OCI-LY1 (cell line): Measurements from ENCODE around the gene FCN1.

Source experiments
- H2AFZ ChIP-seq: fragments of 200-600 bp; sonication (generic), shearing (Covaris generic); 2 replicates; pipeline ENCODE4 v1.6.0; 2014; ENCODE audit warnings: antibody characterized with exemption, mild to moderate bottlenecking, low read length
- H3F3A ChIP-seq: fragments of 200-600 bp; sonication (generic), shearing (Covaris generic); 2 replicates; pipeline ENCODE4 v1.6.0; 2014; ENCODE audit warnings: mild to moderate bottlenecking, antibody characterized with exemption, low read length, moderate library complexity; ENCODE audit not compliant: insufficient read depth
- H3K27ac ChIP-seq: fragments of 200-600 bp; sonication (generic); 2 replicates; pipeline ENCODE4 v1.5.1; 2014; ENCODE audit warnings: low read length, mixed run types, mild to moderate bottlenecking, low read depth; ENCODE audit not compliant: poor library complexity, severe bottlenecking
- H3K27me3 ChIP-seq: fragments of 200-600 bp; sonication (generic); 2 replicates; pipeline ENCODE4 v1.6.0; 2014; ENCODE audit warnings: antibody characterized with exemption, mild to moderate bottlenecking, low read length, moderate library complexity; ENCODE audit not compliant: insufficient read depth
- H3K36me3 ChIP-seq: fragments of 200-600 bp; sonication (generic); 2 replicates; pipeline ENCODE4 v1.6.1; 2014; ENCODE audit warnings: mild to moderate bottlenecking, antibody characterized with exemption, low read length, moderate library complexity, mixed read lengths; ENCODE audit not compliant: insufficient read depth
- H3K4me1 ChIP-seq: fragments of 200-600 bp; sonication (generic); 2 replicates; pipeline ENCODE4 v1.5.1; 2014; ENCODE audit warnings: mild to moderate bottlenecking, low read length, moderate library complexity; ENCODE audit not compliant: insufficient read depth, severe bottlenecking
- H3K4me2 ChIP-seq: fragments of 200-600 bp; sonication (generic), shearing (Covaris generic); 2 replicates; pipeline ENCODE4 v1.6.1; 2014; ENCODE audit warnings: low read length
- H3K4me3 ChIP-seq: fragments of 200-600 bp; sonication (generic); 2 replicates; pipeline ENCODE4 v1.5.1; 2014; ENCODE audit warnings: low read length, low read depth, mild to moderate bottlenecking, mixed read lengths; ENCODE audit not compliant: poor library complexity, severe bottlenecking
- H3K79me2 ChIP-seq: fragments of 200-600 bp; shearing (Covaris generic); 2 replicates; pipeline ENCODE4 v1.6.1; 2016; ENCODE audit warnings: mixed run types, low read length, mixed read lengths; ENCODE audit not compliant: insufficient read depth
- H3K9ac ChIP-seq: fragments of 200-600 bp; sonication (generic), shearing (Covaris generic); 2 replicates; pipeline ENCODE4 v1.6.1; 2014; ENCODE audit warnings: mild to moderate bottlenecking, low read length, mixed read lengths
- H3K9me2 ChIP-seq: fragments of 200-600 bp; sonication (generic), shearing (Covaris generic); 2 replicates; pipeline ENCODE4 v1.6.1; 2014; ENCODE audit warnings: low read depth, mild to moderate bottlenecking, low read length, mixed read lengths
- H3K9me3 ChIP-seq: fragments of 200-600 bp; shearing (Covaris generic); 2 replicates; pipeline ENCODE4 v1.6.1; 2014; ENCODE audit warnings: low read length, mixed read lengths
- H4K20me1 ChIP-seq: fragments of 200-600 bp; sonication (generic), shearing (Covaris generic); 2 replicates; pipeline ENCODE4 v1.6.0; 2016; ENCODE audit warnings: mild to moderate bottlenecking, low read length; ENCODE audit not compliant: insufficient read depth
- CTCF ChIP-seq: fragments of 200-600 bp; sonication (generic), shearing (Covaris generic); IDR thresholded peaks from 2 replicates; pipeline ENCODE4 v1.5.1; 2017; ENCODE audit warnings: mild to moderate bottlenecking, antibody characterized with exemption, low read length, moderate library complexity, mixed read lengths
- EZH2 ChIP-seq: fragments of 200-600 bp; sonication (generic), shearing (Covaris generic); IDR thresholded peaks from 2 replicates; pipeline ENCODE4 v1.8.0; 2017; ENCODE audit warnings: borderline replicate concordance, mixed run types, mild to moderate bottlenecking, antibody characterized with exemption, low read length, moderate library complexity, mixed read lengths

Gene FCN1

DNA sequence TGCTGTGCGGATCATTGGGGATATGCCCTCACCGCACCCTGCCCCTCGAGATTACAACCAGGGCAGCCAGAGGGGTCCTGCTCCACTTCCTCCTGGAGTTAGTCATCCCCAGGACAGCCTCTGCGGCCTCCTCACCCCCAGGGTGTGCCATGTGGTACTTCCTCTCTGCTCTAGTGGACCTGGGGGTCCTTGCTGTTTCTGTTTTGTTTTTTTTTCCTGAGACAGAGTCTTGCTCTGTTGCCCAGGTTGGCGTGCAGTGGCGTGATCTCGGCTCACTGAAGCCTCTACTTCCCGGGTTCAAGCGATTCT is 5.2 kb upstream of the FCN1 start:
- no peaks in the 10 kb centered on the region for H3K79me2 ChIP-seq
- no peaks in the 10 kb centered on the region for H3F3A ChIP-seq
- H3K27me3 ChIP-seq, result no peaks in the 10 kb centered on the region; the same call in 1 of the 2 replicates
- no peak overlapping the region for H3K9ac ChIP-seq
- H4K20me1 ChIP-seq, result no peaks in the 10 kb centered on the region
- H3K4me1 ChIP-seq, result no peaks in the 10 kb centered on the region
- no peaks in the 10 kb centered on the region for H3K9me2 ChIP-seq
- no peak overlapping the region for H2AFZ ChIP-seq
- no peak for TF ChIP-seq CTCF
- TF ChIP-seq EZH2, result no peak
- no peak overlapping the region for H3K4me2 ChIP-seq
- H3K9me3 ChIP-seq, result peaks cover 11% of the 10 kb centered on the region
- H3K36me3 ChIP-seq, result peaks cover 7% of the 10 kb centered on the region; the same call in 1 of the 2 replicates
- no peak overlapping the region for H3K4me3 ChIP-seq
- no peak overlapping the region for H3K27ac ChIP-seq

GRCh38 chr9:134922066-134922931 is 4.6 kb upstream of the FCN1 start:
- Histone ChIP-seq H3K9me3 (peaks cover 11% of the 10 kb centered on the region), H3K4me1 (peaks cover 3% of the 10 kb centered on the region), H3K4me3 (no peak overlapping the region), H3K36me3 (peaks cover 7% of the 10 kb centered on the region; the same call in 1 of the 2 replicates), H2AFZ (no peak overlapping the region), H3K9ac (no peak overlapping the region), H3K79me2 (no peaks in the 10 kb centered on the region), H3F3A (no peaks in the 10 kb centered on the region), H4K20me1 (no peaks in the 10 kb centered on the region), H3K9me2 (no peaks in the 10 kb centered on the region), H3K4me2 (no peak overlapping the region), H3K27me3 (no peaks in the 10 kb centered on the region; the same call in 1 of the 2 replicates), H3K27ac (no peak overlapping the region)
- no peak for TF ChIP-seq EZH2
- TF ChIP-seq CTCF, result no peak

DNA sequence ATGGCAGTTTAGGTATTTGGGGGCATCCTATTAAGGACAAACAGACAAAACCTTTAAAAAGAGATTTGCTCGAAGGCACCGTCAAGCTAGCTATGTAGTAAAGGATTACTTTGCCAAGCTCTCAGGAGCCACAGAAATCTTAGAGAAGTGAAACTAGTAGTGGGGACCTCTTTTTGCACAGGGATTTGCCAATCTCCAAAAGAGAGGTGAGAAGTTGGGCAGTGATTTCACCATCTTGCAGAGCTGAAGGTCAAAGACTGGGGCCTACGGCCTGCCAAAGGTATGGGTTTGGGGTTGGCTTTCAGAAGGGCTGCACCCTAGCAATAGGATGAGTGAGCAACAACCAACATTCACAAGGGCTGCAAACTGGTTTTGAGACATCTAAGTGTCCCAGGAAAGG is 1.6 kb upstream of the FCN1 start:
- no peak overlapping the region for H2AFZ ChIP-seq
- H3K9me2 ChIP-seq, result no peaks in the 10 kb centered on the region
- H3K4me2 ChIP-seq, result no peak overlapping the region
- peaks cover 7% of the 10 kb centered on the region; the same call in 1 of the 2 replicates for H3K36me3 ChIP-seq
- TF ChIP-seq CTCF, result no peak
- no peak for TF ChIP-seq EZH2
- no peak overlapping the region for H3K9ac ChIP-seq
- H4K20me1 ChIP-seq, result no peaks in the 10 kb centered on the region
- peaks cover 11% of the 10 kb centered on the region for H3K9me3 ChIP-seq
- no peaks in the 10 kb centered on the region; the same call in none of the 2 replicates for H3K27me3 ChIP-seq
- H3K27ac ChIP-seq, result no peak overlapping the region
- H3F3A ChIP-seq, result no peaks in the 10 kb centered on the region
- H3K4me1 ChIP-seq, result peaks cover 3% of the 10 kb centered on the region
- no peak overlapping the region for H3K4me3 ChIP-seq
- no peaks in the 10 kb centered on the region for H3K79me2 ChIP-seq
